HG02943 (cell line): ENCODE data around the gene BAK1.

Experiments
- ATAC-seq: cut with Tn5 transposase; IDR thresholded peaks from one replicate; pipeline ENCODE4 v1.9.1; 2021; ENCODE audit warnings: mild to moderate bottlenecking, low read depth, moderate library complexity; ENCODE audit not compliant: unreplicated experiment

Gene BAK1

GRCh38 chr6:33589392-33589730 is 9.3 kb upstream of the BAK1 start:
- no peak for ATAC-seq

DNA sequence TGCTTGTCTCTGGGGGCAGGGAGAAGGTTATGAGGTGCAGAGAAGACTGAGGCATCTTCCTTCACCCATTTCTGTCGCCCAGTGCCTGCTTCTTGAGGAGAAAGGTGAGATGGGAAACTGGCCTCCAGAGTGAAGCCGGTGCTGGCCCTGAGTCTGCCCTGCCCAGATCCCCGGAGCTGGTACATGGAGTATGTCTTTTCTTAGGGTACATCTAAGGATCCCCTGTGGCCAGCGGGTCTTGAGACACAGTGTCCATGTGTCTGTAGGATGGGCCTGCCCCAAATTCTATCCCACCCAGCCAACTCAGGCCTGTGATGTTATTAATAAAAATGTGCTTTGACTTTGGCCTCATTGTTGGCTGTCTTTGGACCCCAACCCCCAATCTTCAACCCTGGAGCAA is 8.8 kb upstream of the BAK1 start:
- no peak for ATAC-seq

- no peak for ATAC-seq
These were observed 7.5 kb upstream of the BAK1 start for GRCh38 chr6:33587529-33587928.

- ATAC-seq, result no peak
These were observed 6.1 kb upstream of the BAK1 start for GRCh38 chr6:33586108-33586640.

DNA sequence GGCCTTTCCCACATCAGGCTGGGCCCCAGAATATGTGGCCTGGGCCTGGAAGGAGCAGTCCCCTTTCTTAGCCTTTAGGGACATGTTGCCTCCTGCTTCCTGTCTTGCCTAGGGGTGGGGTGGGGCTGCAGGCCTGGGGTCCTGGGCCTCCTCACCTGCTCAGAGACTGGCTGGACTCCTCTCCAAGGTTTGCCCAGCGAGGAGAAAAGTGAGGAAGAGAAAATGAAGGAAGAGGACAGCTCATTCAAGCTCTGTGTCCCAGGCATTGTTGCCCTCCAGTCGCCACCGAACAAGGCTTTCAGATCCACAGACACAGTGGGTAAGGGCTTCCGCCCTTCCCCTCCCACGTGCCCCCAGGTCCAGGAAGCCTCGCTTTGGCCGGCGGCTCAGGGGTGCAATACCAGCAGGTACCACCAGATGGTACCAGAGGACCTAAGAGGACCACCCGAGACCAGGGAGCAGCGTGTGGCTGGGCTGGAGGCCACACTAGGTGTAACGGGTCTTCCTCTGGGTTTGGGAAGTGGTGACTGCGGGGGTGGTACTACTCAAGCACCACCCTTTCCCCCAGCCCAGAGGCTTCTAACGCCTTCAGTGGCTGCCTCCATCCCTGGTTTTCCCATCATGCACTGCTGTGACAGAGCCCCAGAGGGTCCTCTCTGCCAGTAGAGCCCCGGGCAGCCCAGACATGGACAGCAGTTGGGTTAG is 5.5 kb upstream of the BAK1 start:
- no peak for ATAC-seq

DNA sequence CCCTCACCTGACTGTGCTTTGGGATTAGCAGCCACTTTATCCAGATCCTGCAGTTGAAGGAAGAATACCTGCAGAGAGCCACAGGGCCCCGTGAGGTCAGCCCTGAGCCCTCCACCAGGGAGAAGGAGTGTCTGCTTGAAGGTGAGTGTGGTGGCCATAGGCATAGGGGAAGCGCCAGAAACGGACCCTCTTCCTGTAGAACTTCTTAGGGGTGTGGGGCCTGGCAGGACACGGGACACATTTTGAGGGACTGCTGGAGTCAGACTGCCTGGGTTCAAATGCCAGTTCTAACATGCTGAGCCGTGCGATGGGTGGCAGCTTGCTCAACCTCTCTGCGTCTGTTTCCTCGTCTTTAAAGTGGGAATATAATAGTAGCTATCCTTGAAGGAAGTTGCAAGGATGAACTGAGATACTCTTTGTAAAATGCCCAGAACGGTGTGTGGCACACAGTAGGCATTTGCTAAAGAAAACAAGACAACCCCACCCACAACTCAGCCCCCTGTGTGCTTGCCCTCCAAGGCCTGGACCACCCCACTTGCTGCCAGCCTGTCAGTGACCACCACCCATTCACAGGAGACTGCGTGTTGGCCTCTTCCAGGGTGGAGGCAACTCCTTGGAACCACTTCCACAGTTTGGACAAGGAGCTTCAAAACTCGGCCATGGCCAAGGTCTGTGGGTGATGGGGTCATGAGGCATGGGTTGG is 4.8 kb upstream of the BAK1 start:
- ATAC-seq, result no peak

DNA sequence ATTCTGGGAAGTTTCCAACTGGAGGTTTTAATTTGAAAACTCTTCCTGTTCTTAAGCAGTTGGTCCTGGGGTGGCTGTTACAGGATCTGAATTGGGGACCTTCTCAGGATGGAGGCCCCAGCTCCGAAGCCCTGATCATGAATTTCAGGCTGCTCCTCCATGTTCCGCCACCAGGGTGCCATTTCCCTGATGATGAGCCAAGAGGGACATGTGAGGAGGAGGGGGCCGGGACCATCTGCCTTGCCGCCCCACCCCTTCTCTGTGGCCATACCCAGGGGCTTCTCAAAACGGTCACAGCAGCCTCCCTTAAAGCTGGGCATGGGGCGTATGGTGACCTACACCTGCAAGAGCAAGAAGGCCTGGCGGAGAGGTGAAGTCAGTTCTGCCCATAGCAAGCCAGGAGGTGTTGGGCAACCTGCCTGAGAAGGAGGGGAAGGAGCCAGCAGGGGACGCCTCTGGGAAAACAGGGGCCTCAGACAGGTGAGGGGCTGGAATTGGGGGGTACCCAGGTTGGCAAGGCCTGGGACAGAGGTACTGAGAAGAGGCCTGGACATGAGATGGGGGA is 3.6 kb upstream of the BAK1 start:
- no peak for ATAC-seq

DNA sequence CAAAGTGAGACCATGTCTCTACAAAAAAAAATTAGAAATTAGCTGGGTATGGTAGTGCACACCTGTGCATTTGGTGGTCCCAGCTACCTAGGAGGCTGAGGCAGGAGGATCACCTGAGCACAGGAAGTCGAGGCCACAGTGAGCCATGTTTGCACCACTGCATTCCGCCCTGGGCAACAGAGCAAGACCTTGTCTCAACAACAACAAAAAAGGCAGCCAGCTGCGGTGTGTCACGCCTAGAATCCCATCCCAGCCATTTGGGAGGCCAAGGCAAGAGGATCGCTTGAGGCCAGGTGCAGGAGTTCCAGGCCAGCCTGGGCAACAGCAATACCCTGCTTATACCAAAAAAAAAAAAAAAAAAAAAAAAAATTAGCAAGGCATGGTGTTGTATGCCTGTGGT is 1.1 kb upstream of the BAK1 start:
- ATAC-seq, result no peak

DNA sequence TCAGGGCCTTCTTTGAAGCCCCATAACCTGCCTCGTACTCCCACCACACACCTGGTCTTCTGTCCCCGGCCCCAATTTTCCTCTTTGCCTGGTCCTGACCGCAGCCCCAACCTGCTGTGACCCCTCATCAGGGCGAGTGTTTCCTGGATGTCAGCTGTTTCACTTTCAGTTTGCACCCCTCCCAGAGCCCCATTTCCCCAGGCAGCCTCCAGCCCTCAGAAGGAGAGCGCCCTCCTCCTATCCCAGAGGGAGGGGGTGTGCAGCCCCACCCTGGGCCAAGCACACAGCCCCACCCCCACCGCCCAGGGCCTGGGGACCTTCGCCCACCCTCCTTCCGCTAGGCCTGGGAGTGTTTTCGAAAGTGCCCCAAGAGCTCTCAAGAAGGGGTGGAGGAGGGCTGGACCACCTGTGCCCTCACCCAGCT is 1.5 kb downstream of the BAK1 start:
- no peak for ATAC-seq

DNA sequence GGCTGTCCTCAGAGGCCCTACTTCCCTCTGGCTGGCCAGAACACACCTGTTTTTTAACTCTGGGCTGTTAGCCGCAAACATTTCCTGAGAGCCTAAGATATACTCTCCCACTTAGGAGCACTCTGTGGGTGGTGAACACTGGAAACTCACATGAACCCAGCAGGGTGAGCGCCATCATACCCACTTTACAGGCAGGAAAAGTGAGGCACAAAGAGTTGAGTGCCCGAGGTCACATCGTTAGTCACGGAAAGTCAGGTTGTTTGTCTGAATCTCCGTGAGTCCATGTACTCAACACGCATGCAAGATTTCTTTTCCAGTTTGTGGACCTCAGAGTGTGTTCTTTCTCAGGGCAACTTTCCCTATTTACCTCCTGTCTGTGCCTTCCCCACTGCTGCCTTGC is 1.9 kb downstream of the BAK1 start:
- no peak for ATAC-seq

GRCh38 chr6:33577718-33578117 is 2.4 kb downstream of the BAK1 start:
- no peak for ATAC-seq

DNA sequence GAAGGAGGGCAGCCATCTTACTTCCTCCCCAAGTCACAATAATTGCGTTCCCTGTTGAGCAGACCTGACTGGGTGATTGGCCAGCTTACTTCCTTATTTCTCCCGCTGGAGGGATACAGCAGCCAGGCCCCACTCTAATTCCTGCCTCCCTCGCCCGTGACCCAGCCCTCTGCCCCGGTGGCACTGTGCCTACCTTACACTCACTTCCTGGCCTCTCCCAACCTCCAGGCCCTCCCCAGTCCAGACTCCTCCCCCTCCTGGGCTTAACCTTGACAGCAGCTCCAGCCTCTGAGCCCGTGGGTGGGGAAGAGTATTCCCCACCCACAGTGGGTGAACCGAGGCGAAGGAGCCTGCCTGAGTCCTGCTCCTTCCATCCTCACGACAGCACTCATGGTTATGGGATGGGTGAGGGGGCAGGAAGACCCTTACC is 3.0 kb downstream of the BAK1 start:
- ATAC-seq, result no peak

DNA sequence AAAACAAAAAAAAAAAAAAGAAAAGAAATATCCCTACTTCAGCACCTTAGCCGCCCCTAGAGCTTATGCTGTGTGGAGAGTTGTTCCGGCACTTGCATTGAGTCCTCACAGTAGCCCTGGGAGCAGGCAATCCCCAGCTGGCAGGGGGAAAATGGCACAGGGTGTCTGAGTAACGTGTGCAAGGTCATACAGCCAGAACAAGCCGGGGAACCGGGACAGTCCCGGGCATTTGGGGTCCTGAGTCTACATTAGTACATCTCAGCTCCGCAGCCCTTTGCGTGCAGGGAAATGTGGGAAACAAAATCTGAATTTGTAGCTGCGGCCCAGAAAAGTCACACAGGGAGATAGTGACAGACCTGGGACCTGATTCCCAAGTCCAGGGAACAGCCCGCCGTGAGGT is 3.4 kb downstream of the BAK1 start:
- ATAC-seq, result no peak

GRCh38 chr6:33575211-33575610 is 4.9 kb downstream of the BAK1 start:
- no peak for ATAC-seq

DNA sequence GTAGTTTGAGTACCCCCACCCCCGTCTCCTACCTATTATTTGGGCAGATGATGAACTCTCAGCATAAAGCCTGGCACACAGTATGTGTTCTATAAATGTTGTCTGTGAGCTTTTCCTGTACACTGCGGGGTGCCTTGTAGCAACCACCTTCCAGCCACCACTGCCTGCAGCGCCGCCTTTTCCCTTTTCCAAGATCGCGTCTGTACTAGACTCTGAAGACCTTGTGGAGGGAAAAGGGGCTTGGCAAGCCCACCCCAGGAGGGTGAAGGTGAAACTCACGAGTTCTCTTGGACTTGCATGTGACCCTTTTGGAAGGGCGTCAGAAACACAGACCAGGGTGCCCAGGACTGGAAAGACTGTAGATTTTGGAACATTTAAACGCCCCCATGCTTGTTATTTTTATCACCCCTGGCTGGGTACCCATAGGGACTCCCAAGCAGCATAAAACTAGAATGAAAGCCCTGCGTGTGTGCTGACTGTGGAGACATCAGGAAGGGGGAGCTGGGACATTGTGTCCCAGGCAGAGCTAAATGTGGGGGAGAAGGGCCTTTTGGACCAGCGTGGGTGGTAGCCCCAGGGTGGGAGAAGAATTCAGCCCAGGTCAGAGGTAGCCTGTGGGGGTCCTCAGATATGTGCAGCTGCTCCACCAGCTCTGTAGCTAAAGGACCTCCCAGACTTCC is 8.3 kb downstream of the BAK1 start:
- ATAC-seq, result no peak

GRCh38 chr6:33570806-33571636 is 9.1 kb downstream of the BAK1 start:
- ATAC-seq, result peak; percentile 72

DNA sequence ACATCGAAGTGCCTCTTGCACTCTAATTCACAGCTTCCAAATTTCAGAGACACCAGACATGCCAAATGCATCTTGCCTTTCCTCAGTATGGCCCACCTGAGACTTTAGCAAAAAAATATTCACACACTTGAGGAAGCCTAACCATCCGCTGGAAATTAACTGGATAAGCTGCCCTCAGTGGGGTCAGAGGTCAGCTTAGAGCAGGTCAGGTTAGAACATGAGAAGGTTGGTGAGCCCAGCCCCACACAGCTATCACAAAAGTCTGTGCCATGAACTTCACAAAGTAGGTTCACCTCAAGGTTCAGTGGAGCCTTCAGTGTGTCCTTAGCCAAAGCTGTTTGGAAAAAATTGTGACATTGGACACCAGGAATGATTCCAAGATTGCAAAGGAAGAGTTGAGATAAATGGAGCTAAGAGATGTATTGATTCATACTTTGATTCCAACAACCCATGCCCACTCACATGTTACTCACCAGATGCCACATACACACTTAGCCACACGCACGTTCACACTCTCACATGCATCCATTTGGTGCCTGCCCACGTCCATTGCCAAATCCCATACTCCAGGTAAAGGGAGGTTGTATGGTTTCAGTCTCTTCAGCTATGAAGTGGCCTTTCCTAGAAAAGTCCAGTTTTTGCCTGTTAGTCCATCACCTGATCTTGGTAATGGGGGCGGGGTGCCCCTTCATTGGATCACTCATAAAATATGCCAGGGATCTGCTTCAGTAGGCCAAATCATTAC is 11.1 kb downstream of the BAK1 start:
- ATAC-seq, result no peak

DNA sequence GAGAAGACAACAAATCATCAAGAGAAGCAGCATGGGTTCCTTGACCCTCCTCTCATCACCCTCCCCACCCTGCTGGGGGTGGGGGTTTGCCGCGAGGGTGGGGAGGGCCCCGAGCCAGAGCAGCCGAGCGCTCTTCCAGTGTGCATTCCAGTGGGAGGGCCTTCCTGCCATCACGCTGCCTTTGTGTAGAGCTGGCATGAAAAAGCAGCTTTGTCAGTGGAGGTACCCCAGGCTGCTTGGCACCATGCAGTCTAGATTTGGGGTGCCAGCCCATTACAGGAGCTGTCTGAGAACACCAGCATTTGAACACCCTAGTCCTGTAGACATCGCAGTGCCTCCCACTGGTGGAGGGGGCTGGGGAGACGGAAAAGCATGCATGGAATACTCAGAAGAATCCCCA is 12.2 kb downstream of the BAK1 start:
- ATAC-seq, result no peak

- ATAC-seq, result no peak
These were observed 13.6 kb downstream of the BAK1 start for GRCh38 chr6:33566182-33567084.
